K562 (cell line): ENCODE data around the gene CALHM3. TPM values are rescaled to one million over a fixed set of nuclear protein-coding genes. Genes with fewer than 3 reads are reported as not detected.

Experiments used
- ATAC-seq: fragments of 200-7000 bp; cut with Tn5 transposase; 3 replicates; pipeline ENCODE4 v1.9.1; 2020; ENCODE audit warnings: moderate library complexity
- BruUV-seq: library from RNA; stranded (reverse); fragments of 400-500 nt; replicated peaks from 2 replicates; lab custom pipeline; 2021; lab: Mats Ljungman, UMichigan
- CTCF ChIA-PET: fragments of 300-600 bp; formaldehyde crosslinking; extraction: SDS; loops from one replicate; lab custom pipeline; 2021; ENCODE audit warnings: low intra/inter-chr PET ratio; lab: Yijun Ruan, JAX
- POLR2A ChIA-PET: fragments of 300-600, 350-650 bp; sonication (Branson Sonifier 250); formaldehyde crosslinking; extraction: SDS; loops from one replicate; lab custom pipeline; 2021; ENCODE audit warnings: antibody characterized with exemption, inconsistent platforms; lab: Yijun Ruan, JAX
- DNase-seq, 4 experiments: peaks; one replicate each; pipeline versions ENCODE4 v3.0.0 to v3.0.0-alpha.2; 2011 to 2018; ENCODE audit warnings: low spot score in 3 of 4, mixed read lengths in 3 of 4; ENCODE audit errors: extremely low read depth in 1 of 4
- FAIRE-seq: peaks from 2 replicates; lab custom pipeline; 2011; peaks lifted over from hg19 to GRCh38; lab: Jason Lieb, UNC
- H2AFZ ChIP-seq: 2 replicates; pipeline ENCODE4 v1.6.0; 2011; ENCODE audit warnings: low read depth, low read length, control low read depth, inconsistent platforms
- H3K27ac ChIP-seq: fragments of 200-600 bp; 3 replicates; pipeline ENCODE4 v1.8.0; 2011; ENCODE audit warnings: low read depth, mild to moderate bottlenecking, control low read depth, inconsistent platforms, low read length, moderate library complexity, mixed read lengths; ENCODE audit errors: extremely low read depth
- H3K27me3 ChIP-seq, 2 experiments: fragments of 300-600 bp in 1 of 2; 2 replicates in 1 of 2; 3 replicates in 1 of 2; pipeline versions ENCODE4 v1.6.0 to v1.8.0; 2011; ENCODE audit warnings: inconsistent platforms in 2 of 2, low read length in 2 of 2, mild to moderate bottlenecking in 1 of 2, mixed read lengths in 1 of 2, moderate library complexity in 1 of 2; ENCODE audit not compliant: control insufficient read depth in 2 of 2, insufficient read depth in 2 of 2
- H3K36me3 ChIP-seq: fragments of 300-600 bp; 3 replicates; pipeline ENCODE4 v1.8.0; 2011; ENCODE audit warnings: mild to moderate bottlenecking, low read length, inconsistent platforms; ENCODE audit not compliant: control insufficient read depth, insufficient read depth
- H3K4me1 ChIP-seq, 2 experiments: fragments of 200-600 bp in 1 of 2; replicated peaks in 1 of 2; 2 replicates in 1 of 2; 3 replicates in 1 of 2; pipeline versions ENCODE4 v1.5.1 to v1.8.0; 2011; ENCODE audit warnings: inconsistent platforms in 2 of 2, low read length in 2 of 2, mild to moderate bottlenecking in 1 of 2, mixed read lengths in 1 of 2, moderate library complexity in 1 of 2; ENCODE audit not compliant: control insufficient read depth in 2 of 2, insufficient read depth in 2 of 2
- H3K4me2 ChIP-seq: 2 replicates; pipeline ENCODE4 v1.6.1; 2011; ENCODE audit warnings: low read length, control low read depth, inconsistent platforms, mixed read lengths; ENCODE audit not compliant: insufficient read depth
- H3K4me3 ChIP-seq: fragments of 200-600 bp; sonication (generic), shearing (Covaris generic); 2 replicates; pipeline ENCODE4 v1.5.1; 2016; ENCODE audit warnings: control low read depth, inconsistent platforms
- H3K79me2 ChIP-seq: fragments of 200-600 bp; 3 replicates; pipeline ENCODE4 v1.8.0; 2011; ENCODE audit warnings: low read length, inconsistent platforms; ENCODE audit not compliant: control insufficient read depth, insufficient read depth
- H3K9ac ChIP-seq, 2 experiments: 2 replicates each; pipeline versions ENCODE4 v1.6.0 to v1.6.1; 2011; ENCODE audit warnings: low read depth in 2 of 2, low read length in 2 of 2, control low read depth in 1 of 2, inconsistent platforms in 1 of 2, mild to moderate bottlenecking in 1 of 2, mixed read lengths in 1 of 2; ENCODE audit not compliant: insufficient read depth in 1 of 2
- H3K9me1 ChIP-seq: one replicate; pipeline ENCODE4 v1.6.0; 2011; ENCODE audit warnings: inconsistent platforms, mild to moderate bottlenecking, low read length, moderate library complexity; ENCODE audit not compliant: control insufficient read depth, insufficient read depth
- H3K9me3 ChIP-seq: replicated peaks from 2 replicates; pipeline ENCODE4 v1.5.1; 2011; ENCODE audit warnings: low read depth, low read length, inconsistent platforms; ENCODE audit not compliant: control insufficient read depth, insufficient read depth
- H4K20me1 ChIP-seq: replicated peaks from 2 replicates; pipeline ENCODE4 v1.6.1; 2011; ENCODE audit warnings: low read length, inconsistent platforms, mixed read lengths; ENCODE audit not compliant: control insufficient read depth, insufficient read depth
- CCNT2 ChIP-seq: IDR thresholded peaks from 2 replicates; pipeline ENCODE4 v1.6.1; 2011; ENCODE audit warnings: borderline replicate concordance, low read depth, mild to moderate bottlenecking, moderate library complexity, mixed read lengths, low read length; ENCODE audit not compliant: insufficient read length; ENCODE audit errors: extremely low read depth
- IRF9 ChIP-seq: fragments of 450-650 bp; IDR thresholded peaks from 2 replicates; pipeline ENCODE4 v1.6.1; 2016; ENCODE audit warnings: missing biosample characterization, missing genetic modification characterization
- MCM2 ChIP-seq: fragments of 450-650 bp; IDR thresholded peaks from 2 replicates; pipeline ENCODE4 v1.6.1; 2017; ENCODE audit warnings: low read depth, mild to moderate bottlenecking
- MITF ChIP-seq: IDR thresholded peaks from 2 replicates; pipeline ENCODE4 v1.6.1; 2014; ENCODE audit warnings: antibody characterized with exemption
- NONO ChIP-seq, 2 experiments: fragments of 200-400 bp in 1 of 2; fragments of 450-650 bp in 1 of 2; formaldehyde crosslinking in 1 of 2; IDR thresholded peaks; 2 replicates each; pipeline ENCODE4 v1.6.1; 2017; ENCODE audit warnings: low read depth in 2 of 2, mild to moderate bottlenecking in 2 of 2, moderate library complexity in 2 of 2, low read length in 1 of 2
- PHF8 ChIP-seq: fragments of 200-600 bp; sonication (generic); IDR thresholded peaks from 2 replicates; pipeline ENCODE4 v1.6.1; 2012; ENCODE audit warnings: mixed run types, mild to moderate bottlenecking, inconsistent platforms, low read length, moderate library complexity, borderline replicate concordance
- SIN3B ChIP-seq: fragments of 450-650 bp; IDR thresholded peaks from 2 replicates; pipeline ENCODE4 v1.6.1; 2017; ENCODE audit warnings: low read depth, mild to moderate bottlenecking, moderate library complexity
- WGBS: fragments of 100-300 bp; shearing (Covaris generic); methylation state at CpG from one replicate; pipeline ENCODE4 v1.1.6; 2016; ENCODE audit warnings: low coverage, mixed read lengths; ENCODE audit not compliant: insufficient coverage; ENCODE audit errors: missing lambda C conversion rate; 5-methylcytosine and 5-hydroxymethylcytosine counted together
- in situ Hi-C: fragments of 300-500 bp; cut with MboI; formaldehyde crosslinking; loops from 4 replicates; pipeline ENCODE4 v1.15.0; 2018; ENCODE audit warnings: inconsistent platforms, mixed read lengths
- intact Hi-C: fragments of 100-400 bp; cut with micrococcal nuclease; formaldehyde crosslinking; loops from 2 replicates; pipeline ENCODE4 v1.14.2; 2022
- polyA plus RNA-seq, 8 experiments: library from polyadenylated mRNA; depleted of rRNA in 4 of 8; stranded (reverse) in 5 of 8; unstranded in 3 of 8; fragments of >200 nt; fragmentation: Nextera tagmentation in 2 of 8; fragmentation: Illumina TruSeq in 1 of 8; extraction: Ambion mirVana in 2 of 8; extraction: Trizol in 1 of 8; gene quantifications; 2 replicates each; pipeline versions ENCODE4 v1.2.1 to v1.2.3, GENCODE V29; 2011 to 2014; ENCODE audit warnings: inconsistent platforms in 1 of 8, missing spikeins in 1 of 8
- total RNA-seq, 7 experiments: library from RNA; depleted of rRNA in 6 of 7; stranded (reverse); fragments of >200 nt in 6 of 7; fragmentation: Illumina TruSeq in 2 of 7; extraction: Trizol in 2 of 7; gene quantifications; 2 replicates each; pipeline versions ENCODE4 v1.2.1 to v1.2.3, GENCODE V29; 2011 to 2021; ENCODE audit warnings: low replicate concordance in 1 of 7
- TF ChIP-seq, protein P1 (sequence below): sonication (generic); formaldehyde crosslinking; IDR thresholded peaks from 2 replicates; pipeline ENCODE4 v1.8.1; 2023; ENCODE audit warnings: mild to moderate bottlenecking, missing genetic modification reagents, moderate library complexity
- TF ChIP-seq, protein P2 (sequence below): fragments of 250-450 bp; sonication (Bioruptor Pico); IDR thresholded peaks from 2 replicates; pipeline ENCODE4 v1.8.0; 2021; ENCODE audit warnings: borderline replicate concordance, mild to moderate bottlenecking, moderate library complexity; ENCODE audit not compliant: poor library complexity, severe bottlenecking

Gene CALHM3
- total and polyA plus RNA-seq, 9 of the 15 experiments (the other 6 are each of a cell fraction or from before 2014, with no cell fraction given), result not detected

GRCh38 chr10:103519798-103520197 lies 40.8 kb upstream of the CALHM3 start:
- ATAC-seq (no peak), DNase-seq (no peak), FAIRE-seq (no peak)
- intact Hi-C loops, result no loop called here
- no peaks in the 10 kb centered on the region for H3K4me1 ChIP-seq
- H3K27me3 ChIP-seq, result peaks cover 0 to 14% of the 10 kb centered on the region in 2 experiments; a peak in 2 of 5 replicates
- no peaks in the 10 kb centered on the region for H3K36me3 ChIP-seq
- POLR2A ChIA-PET, result no interaction called here
- no peak overlapping the region for H3K27ac ChIP-seq
- H4K20me1 ChIP-seq, result no peaks in the 10 kb centered on the region
- CTCF ChIA-PET, result no interaction called here
- H3K79me2 ChIP-seq, result no peaks in the 10 kb centered on the region
- no peak overlapping the region for H3K9ac ChIP-seq
- WGBS, result 5% methylated on average over 3 of the region's 4 CpGs
- no TSS peak for BruUV-seq
- H3K9me1 ChIP-seq, result no peaks in the 10 kb centered on the region
- TF ChIP-seq SIN3B, result no peak
- TF ChIP-seq, protein P1, sequence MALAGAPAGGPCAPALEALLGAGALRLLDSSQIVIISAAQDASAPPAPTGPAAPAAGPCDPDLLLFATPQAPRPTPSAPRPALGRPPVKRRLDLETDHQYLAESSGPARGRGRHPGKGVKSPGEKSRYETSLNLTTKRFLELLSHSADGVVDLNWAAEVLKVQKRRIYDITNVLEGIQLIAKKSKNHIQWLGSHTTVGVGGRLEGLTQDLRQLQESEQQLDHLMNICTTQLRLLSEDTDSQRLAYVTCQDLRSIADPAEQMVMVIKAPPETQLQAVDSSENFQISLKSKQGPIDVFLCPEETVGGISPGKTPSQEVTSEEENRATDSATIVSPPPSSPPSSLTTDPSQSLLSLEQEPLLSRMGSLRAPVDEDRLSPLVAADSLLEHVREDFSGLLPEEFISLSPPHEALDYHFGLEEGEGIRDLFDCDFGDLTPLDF (CRISPR knock-in tag), result no peak
- TF ChIP-seq, protein P2, sequence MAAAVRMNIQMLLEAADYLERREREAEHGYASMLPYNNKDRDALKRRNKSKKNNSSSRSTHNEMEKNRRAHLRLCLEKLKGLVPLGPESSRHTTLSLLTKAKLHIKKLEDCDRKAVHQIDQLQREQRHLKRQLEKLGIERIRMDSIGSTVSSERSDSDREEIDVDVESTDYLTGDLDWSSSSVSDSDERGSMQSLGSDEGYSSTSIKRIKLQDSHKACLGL, result no peak
- TF ChIP-seq PHF8, result no peak
- no peak for TF ChIP-seq MCM2
- TF ChIP-seq CCNT2, result no peak
- no peak for TF ChIP-seq IRF9 (tag)
- TF ChIP-seq MITF, result no peak
- no peak for TF ChIP-seq NONO (IDR thresholded peaks at IDR 0.05; ENCODE audit: low read depth in 2 of 2, low read length in 1 of 2)
- no peak overlapping the region for H2AFZ ChIP-seq
- no peak overlapping the region for H3K4me2 ChIP-seq
- in situ Hi-C loops, result no loop called here
- H3K9me3 ChIP-seq, result no peaks in the 10 kb centered on the region
- H3K4me3 ChIP-seq, result no peak overlapping the region
